OCI-LY1 (cell line): ENCODE measurements around the gene GRID2.

ENCODE experiments used
- H2AFZ ChIP-seq: fragments of 200-600 bp; sonication (generic), shearing (Covaris generic); 2 replicates; pipeline ENCODE4 v1.6.0; 2014; ENCODE audit warnings: antibody characterized with exemption, mild to moderate bottlenecking, low read length
- H3F3A ChIP-seq: fragments of 200-600 bp; sonication (generic), shearing (Covaris generic); 2 replicates; pipeline ENCODE4 v1.6.0; 2014; ENCODE audit warnings: mild to moderate bottlenecking, antibody characterized with exemption, low read length, moderate library complexity; ENCODE audit not compliant: insufficient read depth
- H3K27ac ChIP-seq: fragments of 200-600 bp; sonication (generic); 2 replicates; pipeline ENCODE4 v1.5.1; 2014; ENCODE audit warnings: low read length, mixed run types, mild to moderate bottlenecking, low read depth; ENCODE audit not compliant: poor library complexity, severe bottlenecking
- H3K27me3 ChIP-seq: fragments of 200-600 bp; sonication (generic); 2 replicates; pipeline ENCODE4 v1.6.0; 2014; ENCODE audit warnings: antibody characterized with exemption, mild to moderate bottlenecking, low read length, moderate library complexity; ENCODE audit not compliant: insufficient read depth
- H3K36me3 ChIP-seq: fragments of 200-600 bp; sonication (generic); 2 replicates; pipeline ENCODE4 v1.6.1; 2014; ENCODE audit warnings: mild to moderate bottlenecking, antibody characterized with exemption, low read length, moderate library complexity, mixed read lengths; ENCODE audit not compliant: insufficient read depth
- H3K4me1 ChIP-seq: fragments of 200-600 bp; sonication (generic); 2 replicates; pipeline ENCODE4 v1.5.1; 2014; ENCODE audit warnings: mild to moderate bottlenecking, low read length, moderate library complexity; ENCODE audit not compliant: insufficient read depth, severe bottlenecking
- H3K4me2 ChIP-seq: fragments of 200-600 bp; sonication (generic), shearing (Covaris generic); 2 replicates; pipeline ENCODE4 v1.6.1; 2014; ENCODE audit warnings: low read length
- H3K4me3 ChIP-seq: fragments of 200-600 bp; sonication (generic); 2 replicates; pipeline ENCODE4 v1.5.1; 2014; ENCODE audit warnings: low read length, low read depth, mild to moderate bottlenecking, mixed read lengths; ENCODE audit not compliant: poor library complexity, severe bottlenecking
- H3K79me2 ChIP-seq: fragments of 200-600 bp; shearing (Covaris generic); 2 replicates; pipeline ENCODE4 v1.6.1; 2016; ENCODE audit warnings: mixed run types, low read length, mixed read lengths; ENCODE audit not compliant: insufficient read depth
- H3K9ac ChIP-seq: fragments of 200-600 bp; sonication (generic), shearing (Covaris generic); 2 replicates; pipeline ENCODE4 v1.6.1; 2014; ENCODE audit warnings: mild to moderate bottlenecking, low read length, mixed read lengths
- H3K9me2 ChIP-seq: fragments of 200-600 bp; sonication (generic), shearing (Covaris generic); 2 replicates; pipeline ENCODE4 v1.6.1; 2014; ENCODE audit warnings: low read depth, mild to moderate bottlenecking, low read length, mixed read lengths
- H3K9me3 ChIP-seq: fragments of 200-600 bp; shearing (Covaris generic); 2 replicates; pipeline ENCODE4 v1.6.1; 2014; ENCODE audit warnings: low read length, mixed read lengths
- H4K20me1 ChIP-seq: fragments of 200-600 bp; sonication (generic), shearing (Covaris generic); 2 replicates; pipeline ENCODE4 v1.6.0; 2016; ENCODE audit warnings: mild to moderate bottlenecking, low read length; ENCODE audit not compliant: insufficient read depth
- CTCF ChIP-seq: fragments of 200-600 bp; sonication (generic), shearing (Covaris generic); IDR thresholded peaks from 2 replicates; pipeline ENCODE4 v1.5.1; 2017; ENCODE audit warnings: mild to moderate bottlenecking, antibody characterized with exemption, low read length, moderate library complexity, mixed read lengths
- EZH2 ChIP-seq: fragments of 200-600 bp; sonication (generic), shearing (Covaris generic); IDR thresholded peaks from 2 replicates; pipeline ENCODE4 v1.8.0; 2017; ENCODE audit warnings: borderline replicate concordance, mixed run types, mild to moderate bottlenecking, antibody characterized with exemption, low read length, moderate library complexity, mixed read lengths

GRID2 gene

GRCh38 chr4:92862509-92862908 lies 558.7 kb downstream of the GRID2 start:
- Histone ChIP-seq H4K20me1 (no peaks in the 10 kb centered on the region), H3K9ac (no peak overlapping the region), H3K79me2 (no peaks in the 10 kb centered on the region), H3K36me3 (no peaks in the 10 kb centered on the region), H3K4me3 (no peak overlapping the region), H3K9me3 (no peaks in the 10 kb centered on the region), H3K4me1 (no peaks in the 10 kb centered on the region), H3F3A (no peaks in the 10 kb centered on the region), H3K9me2 (no peaks in the 10 kb centered on the region), H3K4me2 (no peak overlapping the region), H3K27ac (no peak overlapping the region), H3K27me3 (no peaks in the 10 kb centered on the region), H2AFZ (no peak overlapping the region)
- no peak for TF ChIP-seq CTCF
- TF ChIP-seq EZH2: no peak

GRCh38 chr4:92864096-92864495 lies 560.3 kb downstream of the GRID2 start:
- Histone ChIP-seq H4K20me1 (no peaks in the 10 kb centered on the region), H3K27ac (no peak overlapping the region), H3F3A (no peaks in the 10 kb centered on the region), H3K4me1 (no peaks in the 10 kb centered on the region), H3K79me2 (no peaks in the 10 kb centered on the region), H3K4me2 (no peak overlapping the region), H3K9me3 (no peaks in the 10 kb centered on the region), H3K9ac (no peak overlapping the region), H3K4me3 (no peak overlapping the region), H3K27me3 (no peaks in the 10 kb centered on the region), H2AFZ (no peak overlapping the region), H3K36me3 (no peaks in the 10 kb centered on the region), H3K9me2 (no peaks in the 10 kb centered on the region)
- TF ChIP-seq EZH2 (no peak), CTCF (no peak)

GRCh38 chr4:92872604-92873003 lies 568.8 kb downstream of the GRID2 start:
- H3K9me2 ChIP-seq: no peaks in the 10 kb centered on the region
- H3K79me2 ChIP-seq: no peaks in the 10 kb centered on the region
- H3K4me3 ChIP-seq: no peak overlapping the region
- H3K9me3 ChIP-seq: no peaks in the 10 kb centered on the region
- H3K27ac ChIP-seq: no peak overlapping the region
- no peaks in the 10 kb centered on the region for H4K20me1 ChIP-seq
- no peak overlapping the region for H2AFZ ChIP-seq
- H3K9ac ChIP-seq: no peak overlapping the region
- H3K4me1 ChIP-seq: no peaks in the 10 kb centered on the region
- TF ChIP-seq CTCF (no peak), EZH2 (no peak)
- no peak overlapping the region for H3K4me2 ChIP-seq
- no peaks in the 10 kb centered on the region for H3K36me3 ChIP-seq
- H3K27me3 ChIP-seq: no peaks in the 10 kb centered on the region
- no peaks in the 10 kb centered on the region for H3F3A ChIP-seq
